Large intestine (tissue), 3 donors: ENCODE data around the gene OR10AD1. TPM values are rescaled to one million over a fixed set of nuclear protein-coding genes. Genes with fewer than 3 reads are reported as not detected.
"Not testable (repeated sequence)": the region's sequence is repeated elsewhere in the genome, so short reads cannot be mapped to it uniquely, and the experiment has no call there.

Source experiments
- DNase-seq, 2 donors: peaks; one replicate each; pipeline versions ENCODE4 v3.0.0 to v3.0.0-alpha.2; 2013
- H3K27ac ChIP-seq: one replicate; pipeline ENCODE4 v1.5.1; 2013; ENCODE audit warnings: low read length
- H3K27me3 ChIP-seq: 2 replicates; pipeline ENCODE4 v1.6.1; 2013; ENCODE audit warnings: low read length; ENCODE audit not compliant: control insufficient read depth, insufficient read depth
- H3K36me3 ChIP-seq: 2 replicates; pipeline ENCODE4 v1.6.1; 2013; ENCODE audit warnings: low read length; ENCODE audit not compliant: control insufficient read depth, insufficient read depth
- H3K4me1 ChIP-seq: one replicate; pipeline ENCODE4 v1.6.1; 2013; ENCODE audit warnings: low read length; ENCODE audit not compliant: control insufficient read depth, insufficient read depth
- H3K4me3 ChIP-seq: one replicate; pipeline ENCODE4 v1.5.1; 2013; ENCODE audit warnings: low read length
- H3K9me3 ChIP-seq: one replicate; pipeline ENCODE4 v1.6.1; 2013; ENCODE audit warnings: mild to moderate bottlenecking, low read depth, low read length, moderate library complexity; ENCODE audit not compliant: control insufficient read depth
- WGBS: methylation state at CpG from one replicate; pipeline ENCODE4 v1.1.5; 2013; ENCODE audit warnings: low lambda C conversion rate; ENCODE audit not compliant: insufficient coverage; 5-methylcytosine and 5-hydroxymethylcytosine counted together
- polyA plus RNA-seq: library from polyadenylated mRNA; unstranded; fragments of 120-200 nt; gene quantifications from one replicate; pipeline ENCODE4 v1.2.1, GENCODE V29; 2013

Gene OR10AD1
- polyA plus RNA-seq, 1 donor, result 0.37 TPM

GRCh38 chr12:48160807-48161206 lies 42.3 kb downstream of the OR10AD1 start:
- no peaks in the 10 kb centered on the region for H3K27me3 ChIP-seq
- H3K36me3 ChIP-seq, result no peaks in the 10 kb centered on the region
- no peak for DNase-seq
- peaks cover 10% of the 10 kb centered on the region for H3K4me1 ChIP-seq
- no CpG with 5 or more reads among the region's 2 CpGs for WGBS
- H3K4me3 ChIP-seq, result no peak overlapping the region
- peaks cover under 1% of the 10 kb centered on the region for H3K9me3 ChIP-seq
- no peak overlapping the region for H3K27ac ChIP-seq

GRCh38 chr12:48160046-48160445 lies 43.0 kb downstream of the OR10AD1 start:
- no peak for DNase-seq
- no peaks in the 10 kb centered on the region for H3K27me3 ChIP-seq
- WGBS, result no CpG with 5 or more reads among the region's 5 CpGs
- H3K9me3 ChIP-seq, result no peaks in the 10 kb centered on the region
- H3K4me1 ChIP-seq, result peaks cover 10% of the 10 kb centered on the region
- no peak overlapping the region for H3K27ac ChIP-seq
- no peaks in the 10 kb centered on the region for H3K36me3 ChIP-seq
- no peak overlapping the region for H3K4me3 ChIP-seq

DNA sequence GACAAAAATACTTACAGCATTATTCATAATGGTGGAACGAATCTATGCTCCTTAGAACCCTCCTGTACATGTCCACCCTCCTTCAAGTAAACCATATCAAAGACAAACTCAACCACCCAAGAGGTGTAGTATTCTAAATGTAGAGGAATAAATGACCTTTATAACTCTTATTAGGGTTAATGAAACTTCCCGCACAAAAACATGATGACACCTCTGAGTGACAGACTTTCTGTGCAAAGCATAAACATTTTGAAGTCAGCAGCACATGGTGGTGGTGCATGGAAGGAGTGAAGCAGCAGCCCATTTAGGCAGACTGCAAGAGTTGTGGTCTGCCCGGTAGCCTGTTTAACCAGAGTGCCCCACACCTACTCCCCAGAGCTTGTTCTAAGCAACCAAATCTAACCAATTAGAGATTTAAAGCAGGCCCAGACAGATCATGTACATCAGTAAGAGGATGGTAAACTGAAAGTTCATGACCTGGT lies 45.2 kb downstream of the OR10AD1 start:
- DNase-seq, result no peak
- no CpG with 5 or more reads among the region's 3 CpGs for WGBS
- Histone ChIP-seq H3K4me3 (peak overlapping the region; percentile 98), H3K9me3 (no peaks in the 10 kb centered on the region), H3K27me3 (no peaks in the 10 kb centered on the region), H3K4me1 (peaks cover 10% of the 10 kb centered on the region), H3K36me3 (peaks cover 3% of the 10 kb centered on the region), H3K27ac (peak overlapping the region; percentile 98)

GRCh38 chr12:48157018-48157888 lies 45.8 kb downstream of the OR10AD1 start, which contains the start of gene ASB8:
ASB8 (minus strand) TSS chr12:48157515; CDS start chr12:48153496, 4,019 bp downstream.
- no peaks in the 10 kb centered on the region for H3K27me3 ChIP-seq
- no CpG with 5 or more reads among the region's 56 CpGs for WGBS
- peak; percentile 99 for DNase-seq
- peak within 1 kb of the TSS; percentile 98 for H3K4me3 ChIP-seq
- peaks cover 8% of the 10 kb centered on the region for H3K36me3 ChIP-seq
- H3K4me1 ChIP-seq, result peaks cover 10% of the 10 kb centered on the region
- H3K27ac ChIP-seq, result peak within 1 kb of the TSS; percentile 98
- no peaks in the 10 kb centered on the region for H3K9me3 ChIP-seq

DNA sequence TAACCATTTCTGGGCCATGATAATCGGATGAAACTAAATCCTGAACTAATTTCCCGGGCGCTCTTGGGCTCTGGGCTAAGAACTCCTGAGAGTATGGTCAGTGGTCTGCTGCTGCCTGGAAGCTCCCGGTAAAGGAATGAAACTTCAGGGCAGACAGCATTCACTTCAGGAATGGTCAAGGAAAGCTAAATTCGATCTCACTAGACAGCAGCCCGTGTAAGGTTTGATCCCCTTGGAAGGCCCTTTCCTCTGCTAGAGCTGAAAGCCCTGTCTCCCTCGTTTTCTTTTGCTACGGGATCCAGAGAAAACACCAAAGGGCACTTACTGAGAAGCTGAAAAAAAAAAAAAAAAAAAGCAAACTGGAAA lies 46.5 kb downstream of the OR10AD1 start:
- Histone ChIP-seq H3K36me3 (peaks cover 14% of the 10 kb centered on the region), H3K9me3 (no peaks in the 10 kb centered on the region), H3K4me1 (peaks cover 10% of the 10 kb centered on the region), H3K27ac (peak overlapping the region; percentile 98), H3K27me3 (no peaks in the 10 kb centered on the region), H3K4me3 (peak overlapping the region; percentile 98)
- no CpG with 5 or more reads among the region's 8 CpGs for WGBS
- no peak for DNase-seq

- H3K4me3 ChIP-seq, H3K9me3 ChIP-seq, H3K27me3 ChIP-seq, DNase-seq, H3K27ac ChIP-seq: not testable (repeated sequence)
- WGBS, result no CpG with 5 or more reads among the region's 5 CpGs
- Histone ChIP-seq H3K4me1 (peaks cover 10% of the 10 kb centered on the region), H3K36me3 (peaks cover 22% of the 10 kb centered on the region)
These were observed 47.3 kb downstream of the OR10AD1 start for GRCh38 chr12:48155786-48156185.

Other genes with a start within 250 kb of the OR10AD1 start
- 218 TPM for gene TMEM106C, start 239.7 kb downstream of the OR10AD1 start, polyA plus RNA-seq
- gene COL2A1, start 198.8 kb downstream of the OR10AD1 start, polyA plus RNA-seq, result 9.0 TPM
- 11.9 TPM for gene SENP1, start 97.2 kb downstream of the OR10AD1 start, polyA plus RNA-seq
- 41.9 TPM for gene PFKM, start 83.9 kb downstream of the OR10AD1 start, polyA plus RNA-seq
- gene ASB8, start 45.8 kb downstream of the OR10AD1 start, polyA plus RNA-seq, result 30.6 TPM
- gene CCDC184, start 19.6 kb downstream of the OR10AD1 start, polyA plus RNA-seq, result 3.3 TPM
- gene ZNF641, start 147.6 kb upstream of the OR10AD1 start, polyA plus RNA-seq, result 23.0 TPM